Right lung (tissue), 10 donors: ENCODE measurements around the gene STKLD1. TPM values are rescaled to one million over a fixed set of nuclear protein-coding genes. Genes with fewer than 3 reads are reported as not detected.
"Not testable (repeated sequence)": the region's sequence is repeated elsewhere in the genome, so short reads cannot be mapped to it uniquely, and the experiment has no call there.

Experiments
- DNase-seq, 2 donors: peaks; one replicate each; pipeline ENCODE4 v3.0.0-alpha.2; 2013
- long read RNA-seq, 8 donors: transcript quantifications; one replicate each; lab custom pipeline, GENCODE V29; 2026
- polyA plus RNA-seq, 5 donors: library from polyadenylated mRNA; unstranded; fragments of 120-200 nt; gene quantifications; one replicate each; pipeline versions ENCODE4 v1.2.1 to v1.2.3, GENCODE V29; 2013; ENCODE audit warnings: inconsistent platforms in 1 of 5, low replicate concordance in 1 of 5; ENCODE audit not compliant: insufficient read length in 5 of 5, insufficient read depth in 1 of 5

The STKLD1 gene
- polyA plus RNA-seq, result 1 to 10 TPM; 2.6 to 4.9 (median 3.5) TPM
- long read RNA-seq, donor 1, result 0 reads
- long read RNA-seq, donor 2, result 0 reads
- long read RNA-seq, donor 3, result 0 reads
- long read RNA-seq, donor 4, result 0 reads
- long read RNA-seq, donor 5, result 0 reads
- long read RNA-seq, donor 6, partial matches to known transcripts, result 11 of 27 reads
- long read RNA-seq, donor 6, other reads (novel, unspliced or antisense), result 16 of 27 reads
- long read RNA-seq, donor 7, partial matches to known transcripts, result 37 of 37 reads
- long read RNA-seq, donor 7, other reads (novel, unspliced or antisense), result 0 of 37 reads
- long read RNA-seq, donor 8, result 0 reads

- DNase-seq, result peak; percentile 94 to 96
These were observed at the start of gene STKLD1, which contains the start of gene SURF4 for GRCh38 chr9:133375724-133376654. STKLD1 (plus strand) TSS chr9:133376366; CDS start chr9:133376474, 108 bp downstream. SURF4 (minus strand) TSS chr9:133376060; CDS start chr9:133375969, 91 bp downstream.

- not testable (repeated sequence) for DNase-seq
These were observed 49.1 kb upstream of the STKLD1 start for GRCh38 chr9:133327021-133327420.

- no peak for DNase-seq
These were observed 48.2 kb upstream of the STKLD1 start for GRCh38 chr9:133327834-133328484.

- not testable (repeated sequence) for DNase-seq
These were observed 46.6 kb upstream of the STKLD1 start for GRCh38 chr9:133329306-133330156.

- no peak for DNase-seq
These were observed 44.9 kb upstream of the STKLD1 start for GRCh38 chr9:133331221-133331620.

- no peak for DNase-seq
These were observed 44.4 kb upstream of the STKLD1 start for GRCh38 chr9:133331641-133332380.

GRCh38 chr9:133332381-133332730, 43.8 kb upstream of the STKLD1 start:
- DNase-seq, result no peak

- DNase-seq, result no peak
These were observed 43.2 kb upstream of the STKLD1 start for GRCh38 chr9:133333011-133333410.

GRCh38 chr9:133333566-133333965, 42.6 kb upstream of the STKLD1 start:
- DNase-seq, result no peak

- no peak for DNase-seq
These were observed 42.0 kb upstream of the STKLD1 start for GRCh38 chr9:133334161-133334560.

GRCh38 chr9:133334888-133335287, 41.3 kb upstream of the STKLD1 start:
- DNase-seq, result not testable (repeated sequence)

- peak; percentile 81 to 86 for DNase-seq
These were observed 40.0 kb upstream of the STKLD1 start, which contains the start of gene SURF6 for GRCh38 chr9:133335924-133336811. SURF6 (minus strand) TSS chr9:133336188; CDS start chr9:133336132, 56 bp downstream.

GRCh38 chr9:133339641-133340040, 36.5 kb upstream of the STKLD1 start:
- no peak for DNase-seq

GRCh38 chr9:133340256-133340655, 35.9 kb upstream of the STKLD1 start:
- DNase-seq, result no peak

GRCh38 chr9:133340916-133341315, 35.2 kb upstream of the STKLD1 start:
- DNase-seq, result no peak

- DNase-seq, result no peak
These were observed 34.6 kb upstream of the STKLD1 start for GRCh38 chr9:133341369-133342068.

- DNase-seq, result no peak
These were observed 34.1 kb upstream of the STKLD1 start for GRCh38 chr9:133342069-133342406.

GRCh38 chr9:133342570-133342969, 33.6 kb upstream of the STKLD1 start:
- DNase-seq, result no peak

- DNase-seq, result no peak
These were observed 32.1 kb upstream of the STKLD1 start for GRCh38 chr9:133344071-133344470.
